BLaER1 treated with 17β-estradiol and CSF1 and Interleukin-3, amounts not matched to agents 10 nM and 100 nM (cell line): ENCODE results near the gene C5orf22.
A peak's percentile ranks its signal among the peaks of the same experiment; 100 is the strongest.
"Not testable (repeated sequence)": the region's sequence is repeated elsewhere in the genome, so short reads cannot be mapped to it uniquely, and the experiment has no call there.

ENCODE experiments used
- H3K27ac ChIP-seq, 11 experiments: shearing (Covaris generic); formaldehyde crosslinking; 2 replicates each; pipeline ENCODE4 v1.8.1; 2022
- H3K27me3 ChIP-seq, 11 experiments: shearing (Covaris generic); formaldehyde crosslinking; 2 replicates each; pipeline ENCODE4 v1.8.1; 2022
- H3K36me3 ChIP-seq, 11 experiments: shearing (Covaris generic); formaldehyde crosslinking; 2 replicates each; pipeline ENCODE4 v1.8.1; 2022
- H3K4me1 ChIP-seq, 10 experiments: shearing (Covaris generic); formaldehyde crosslinking; 2 replicates each; pipeline ENCODE4 v1.8.1; 2022
- H3K4me2 ChIP-seq, 11 experiments: shearing (Covaris generic); formaldehyde crosslinking; 2 replicates each; pipeline ENCODE4 v1.8.1; 2022
- H3K4me3 ChIP-seq, 10 experiments: shearing (Covaris generic); formaldehyde crosslinking; 2 replicates each; pipeline ENCODE4 v1.8.1; 2022
- H3K9ac ChIP-seq, 11 experiments: shearing (Covaris generic); formaldehyde crosslinking; 2 replicates each; pipeline ENCODE4 v1.8.1; 2022
- H3K9me3 ChIP-seq, 11 experiments: shearing (Covaris generic); formaldehyde crosslinking; replicated peaks in 1 of 11; 2 replicates each; pipeline ENCODE4 v1.8.1; 2022
- H4K20me1 ChIP-seq, 11 experiments: shearing (Covaris generic); formaldehyde crosslinking; 2 replicates each; pipeline ENCODE4 v1.8.1; 2022
- Cebpa-rat ChIP-seq, 11 experiments: shearing (Covaris generic); IDR thresholded peaks; 2 replicates each; pipeline ENCODE4 v1.8.1; 2022

The C5orf22 gene

GRCh38 chr5:31585895-31586270 lies 53.8 kb downstream of the C5orf22 start:
- Histone ChIP-seq H3K9ac (no peak overlapping the region), H3K27me3 (no peaks in the 10 kb centered on the region), H3K4me2 (no peak overlapping the region), H3K4me1 (peaks cover 0 to 5% (median 0%) of the 10 kb centered on the region in 10 experiments; a peak in 2 of 20 replicates), H3K27ac (no peak overlapping the region), H3K4me3 (no peak overlapping the region), H4K20me1 (no peaks in the 10 kb centered on the region), H3K9me3 (peaks cover 0 to 6% (median 0%) of the 10 kb centered on the region in 11 experiments; a peak in 3 of 22 replicates), H3K36me3 (no peaks in the 10 kb centered on the region)
- TF ChIP-seq Cebpa-rat (IDR thresholded peaks at IDR 0.05), result no peak

GRCh38 chr5:31587546-31587945 lies 55.4 kb downstream of the C5orf22 start:
- no peak overlapping the region for H3K4me2 ChIP-seq
- no peaks in the 10 kb centered on the region for H3K36me3 ChIP-seq
- H4K20me1 ChIP-seq, result no peaks in the 10 kb centered on the region
- no peak for TF ChIP-seq Cebpa-rat (IDR thresholded peaks at IDR 0.05)
- H3K9me3 ChIP-seq, result peaks cover 0 to 6% (median 0%) of the 10 kb centered on the region in 11 experiments; a peak in 3 of 22 replicates
- no peaks in the 10 kb centered on the region for H3K27me3 ChIP-seq
- H3K4me1 ChIP-seq, result no peaks in the 10 kb centered on the region
- no peak overlapping the region for H3K27ac ChIP-seq
- no peak overlapping the region for H3K4me3 ChIP-seq
- H3K9ac ChIP-seq, result no peak overlapping the region

GRCh38 chr5:31593665-31594064 lies 61.6 kb downstream of the C5orf22 start:
- H3K9ac ChIP-seq, result no peak overlapping the region
- peaks cover 0 to 8% (median 5%) of the 10 kb centered on the region in 10 experiments; a peak in 12 of 20 replicates for H3K4me1 ChIP-seq
- H3K27me3 ChIP-seq, result no peaks in the 10 kb centered on the region
- no peaks in the 10 kb centered on the region for H3K9me3 ChIP-seq
- H3K36me3 ChIP-seq, result no peaks in the 10 kb centered on the region
- no peak overlapping the region for H3K4me3 ChIP-seq
- no peak overlapping the region for H3K27ac ChIP-seq
- H4K20me1 ChIP-seq, result no peaks in the 10 kb centered on the region
- no peak overlapping the region for H3K4me2 ChIP-seq
- TF ChIP-seq Cebpa-rat (IDR thresholded peaks at IDR 0.05), result 0 out of 22 replicates have a peak, but pooled peaks of 1 of the 11 experiments have one; percentile 3

GRCh38 chr5:31596354-31596753 lies 64.3 kb downstream of the C5orf22 start:
- Histone ChIP-seq H3K27me3 (no peaks in the 10 kb centered on the region), H3K4me2 (no peak overlapping the region), H3K27ac (no peak overlapping the region), H3K9me3 (no peaks in the 10 kb centered on the region), H4K20me1 (no peaks in the 10 kb centered on the region), H3K4me3 (no peak overlapping the region), H3K4me1 (peaks cover 0 to 22% (median 9%) of the 10 kb centered on the region in 10 experiments; a peak in 12 of 20 replicates), H3K36me3 (no peaks in the 10 kb centered on the region), H3K9ac (no peak overlapping the region)
- no peak for TF ChIP-seq Cebpa-rat (IDR thresholded peaks at IDR 0.05)

DNA sequence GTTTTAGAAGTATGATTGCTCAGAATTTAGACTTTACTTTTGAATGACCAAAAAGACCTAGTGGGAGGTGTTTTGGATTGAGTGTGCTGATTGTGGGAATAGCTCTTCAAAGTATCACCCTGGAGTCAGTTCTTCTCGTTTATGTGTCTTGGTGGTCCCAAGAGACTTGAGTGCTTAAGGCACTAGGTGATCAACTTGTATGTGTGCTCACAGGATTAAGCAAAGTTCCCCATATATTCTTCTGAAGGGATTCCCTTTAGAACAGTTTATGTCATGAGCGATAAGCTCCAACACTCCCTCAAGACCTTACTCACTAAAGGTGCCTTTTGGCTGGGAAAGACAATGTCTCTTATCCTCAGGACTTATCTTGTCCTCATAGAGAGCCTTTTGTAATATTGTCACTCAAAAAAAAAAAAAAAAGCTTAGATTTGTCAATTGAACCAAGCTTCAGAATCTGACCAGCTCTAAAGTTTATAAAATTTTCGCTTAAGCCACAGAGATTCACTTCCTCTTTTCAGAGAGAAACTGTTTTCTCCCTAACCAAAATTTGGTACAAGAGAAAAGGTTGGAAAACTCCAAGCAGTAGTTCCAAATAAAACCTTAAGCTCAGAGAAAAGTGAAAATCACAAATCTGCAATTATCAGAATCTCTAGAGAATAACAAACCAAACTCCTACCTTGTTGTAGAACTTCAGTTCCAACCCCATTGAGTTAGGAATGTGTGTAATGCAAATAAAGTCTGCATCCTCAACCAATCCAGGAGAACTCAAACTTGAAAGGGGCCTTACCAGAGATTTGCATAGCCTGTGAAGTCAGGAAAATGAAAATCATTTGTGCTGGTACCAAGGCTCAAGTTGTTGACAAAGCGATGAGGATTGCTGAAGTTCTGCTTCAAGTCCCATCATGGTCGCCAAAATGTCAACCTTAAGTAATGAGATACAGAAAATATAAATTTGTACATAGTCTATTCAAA lies 66.8 kb downstream of the C5orf22 start:
- peak overlapping the region in 5 of 11 experiments; percentile 27 to 64 (median 54); a peak in 8 of 22 replicates for H3K4me2 ChIP-seq
- no peak for TF ChIP-seq Cebpa-rat (IDR thresholded peaks at IDR 0.05)
- no peaks in the 10 kb centered on the region for H3K27me3 ChIP-seq
- H3K9me3 ChIP-seq, result no peaks in the 10 kb centered on the region
- H3K27ac ChIP-seq, result peak overlapping the region in 1 of 11 experiments; percentile 6; a peak in 1 of 22 replicates
- peaks cover 0 to 22% (median 9%) of the 10 kb centered on the region in 10 experiments; a peak in 12 of 20 replicates for H3K4me1 ChIP-seq
- no peaks in the 10 kb centered on the region for H4K20me1 ChIP-seq
- peak overlapping the region in 1 of 11 experiments; percentile 2; a peak in 1 of 22 replicates for H3K9ac ChIP-seq
- H3K4me3 ChIP-seq, result no peak overlapping the region
- H3K36me3 ChIP-seq, result no peaks in the 10 kb centered on the region

- H4K20me1 ChIP-seq, H3K27me3 ChIP-seq, H3K9me3 ChIP-seq, H3K4me3 ChIP-seq, H3K4me2 ChIP-seq, H3K9ac ChIP-seq, H3K27ac ChIP-seq, H3K36me3 ChIP-seq: not testable (repeated sequence)
- peaks cover 0 to 22% (median 9%) of the 10 kb centered on the region in 10 experiments; a peak in 12 of 20 replicates for H3K4me1 ChIP-seq
These were observed 70.2 kb downstream of the C5orf22 start for GRCh38 chr5:31602305-31602704.

GRCh38 chr5:31604240-31604639 lies 72.1 kb downstream of the C5orf22 start:
- no peak overlapping the region for H3K4me3 ChIP-seq

GRCh38 chr5:31604644-31605043 lies 72.5 kb downstream of the C5orf22 start:
- H3K9me3 ChIP-seq, result 0 out of 22 replicates have a peak, but pooled peaks cover 0 to 7% (median 0%) of the 10 kb centered on the region in 11 experiments
- H3K27ac ChIP-seq, result no peak overlapping the region

More at GRCh38 chr5:31604240-31604639, 72.1 kb downstream of the C5orf22 start:
- no peak overlapping the region for H3K27ac ChIP-seq
- H3K4me1 ChIP-seq, result peaks cover 0 to 8% (median under 1%) of the 10 kb centered on the region in 10 experiments; a peak in 7 of 20 replicates
- 0 out of 22 replicates have a peak, but pooled peaks cover 0 to 7% (median 0%) of the 10 kb centered on the region in 11 experiments for H3K9me3 ChIP-seq
- TF ChIP-seq Cebpa-rat (IDR thresholded peaks at IDR 0.05), result no peak
- no peak overlapping the region for H3K4me2 ChIP-seq
- no peaks in the 10 kb centered on the region for H3K27me3 ChIP-seq
- no peaks in the 10 kb centered on the region for H3K36me3 ChIP-seq
- no peaks in the 10 kb centered on the region for H4K20me1 ChIP-seq
- no peak overlapping the region for H3K9ac ChIP-seq

More at GRCh38 chr5:31604644-31605043, 72.5 kb downstream of the C5orf22 start:
- Histone ChIP-seq H3K4me1 (peaks cover 0 to 4% (median 0%) of the 10 kb centered on the region in 10 experiments; a peak in 5 of 20 replicates), H3K4me3 (no peak overlapping the region), H4K20me1 (no peaks in the 10 kb centered on the region), H3K4me2 (no peak overlapping the region), H3K9ac (no peak overlapping the region), H3K27me3 (no peaks in the 10 kb centered on the region), H3K36me3 (no peaks in the 10 kb centered on the region)
- TF ChIP-seq Cebpa-rat (IDR thresholded peaks at IDR 0.05), result no peak
